ENCODE data around the gene ISYNA1.
A peak's percentile ranks its signal among the peaks of the same experiment; 100 is the strongest.

ISYNA1 gene

GRCh38 chr19:18457483-18458331 lies 19.8 kb upstream of the ISYNA1 start:
- H3K9me3 ChIP-seq: no peaks in the 10 kb centered on the region
- peaks cover 24% of the 10 kb centered on the region for H3K36me3 ChIP-seq (replicated peaks)
- no peaks in the 10 kb centered on the region for H3K4me1 ChIP-seq
- DNase-seq (ENCODE audit: low spot score in 2 of 2): no peak
- H3K27me3 ChIP-seq (ENCODE audit: low read depth): no peaks in the 10 kb centered on the region
- in situ Hi-C loops (cut with MboI; ENCODE audit: low sequenced_read_pairs): loop anchor here (10.0 kb wide), 2 partner anchors 397 to 527 kb away; no protein-coding TSS in a partner anchor
- H3K4me3 ChIP-seq: no peak overlapping the region

DNA sequence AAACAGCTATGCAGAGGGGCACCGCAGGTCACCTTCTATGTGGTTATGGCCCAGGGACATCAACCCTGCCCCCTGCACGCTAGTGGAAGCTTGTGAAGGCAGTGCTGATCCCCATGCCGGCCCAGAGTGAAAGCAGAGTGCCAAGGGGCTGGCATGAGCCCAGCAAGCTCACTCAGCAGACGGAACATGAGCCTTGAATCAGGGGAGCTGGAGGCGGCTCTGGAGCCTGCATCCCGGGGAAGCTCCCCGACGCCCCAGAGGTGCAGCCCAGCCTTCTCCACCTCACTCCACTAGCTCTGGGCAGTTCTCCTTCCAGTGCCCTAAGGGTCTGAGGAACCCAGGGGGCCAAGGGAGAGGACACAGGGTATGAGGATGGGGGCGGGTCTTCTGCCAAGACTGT lies 19.0 kb upstream of the ISYNA1 start:
- H3K4me3 ChIP-seq: no peak overlapping the region
- peaks cover 23% of the 10 kb centered on the region for H3K36me3 ChIP-seq (replicated peaks)
- no peaks in the 10 kb centered on the region for H3K4me1 ChIP-seq
- H3K9me3 ChIP-seq: no peaks in the 10 kb centered on the region
- DNase-seq (ENCODE audit: low spot score in 2 of 2): no peak
- in situ Hi-C loops (cut with MboI; ENCODE audit: low sequenced_read_pairs): loop anchor here (10.0 kb wide), 2 partner anchors 398 to 528 kb away; no protein-coding TSS in a partner anchor
- H3K27me3 ChIP-seq (ENCODE audit: low read depth): no peaks in the 10 kb centered on the region

DNA sequence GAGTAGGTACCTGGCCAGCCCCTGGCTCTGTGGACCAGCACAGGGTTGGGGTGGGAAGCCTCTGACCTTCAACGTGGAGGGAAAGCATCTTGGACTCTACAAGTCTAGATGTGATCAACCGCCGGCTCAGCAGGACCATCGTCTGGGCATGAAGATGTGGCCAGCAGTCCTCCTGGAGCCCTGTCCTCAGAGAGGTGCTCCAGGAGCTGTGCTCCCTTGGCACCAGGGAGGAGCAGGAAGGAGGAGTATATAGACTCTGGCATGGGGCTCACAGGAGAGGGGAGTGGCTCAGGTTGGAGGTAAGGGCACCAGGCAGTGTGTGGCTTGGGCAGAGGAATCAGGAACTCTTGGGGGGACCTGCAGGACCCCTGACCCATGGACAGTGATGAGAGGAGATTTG lies 18.3 kb upstream of the ISYNA1 start:
- peaks cover 18% of the 10 kb centered on the region for H3K36me3 ChIP-seq (replicated peaks)
- in situ Hi-C loops (cut with MboI; ENCODE audit: low sequenced_read_pairs): loop anchor here (10.0 kb wide), 2 partner anchors 399 to 529 kb away; no protein-coding TSS in a partner anchor
- H3K27me3 ChIP-seq (ENCODE audit: low read depth): no peaks in the 10 kb centered on the region
- H3K4me1 ChIP-seq: no peaks in the 10 kb centered on the region
- DNase-seq (ENCODE audit: low spot score in 2 of 2): no peak
- H3K4me3 ChIP-seq: no peak overlapping the region
- H3K9me3 ChIP-seq: no peaks in the 10 kb centered on the region

- H3K36me3 ChIP-seq (replicated peaks): peaks cover 24% of the 10 kb centered on the region
Observed at GRCh38 chr19:18453269-18454024, 15.5 kb upstream of the ISYNA1 start.

GRCh38 chr19:18452386-18452785 lies 14.5 kb upstream of the ISYNA1 start:
- Histone ChIP-seq H3K4me1 (no peaks in the 10 kb centered on the region), H3K27me3 (ENCODE audit: low read depth) (no peaks in the 10 kb centered on the region), H3K36me3 (replicated peaks) (peaks cover 28% of the 10 kb centered on the region), H3K9me3 (no peaks in the 10 kb centered on the region), H3K4me3 (no peak overlapping the region)
- in situ Hi-C loops (cut with MboI; ENCODE audit: low sequenced_read_pairs): loop anchor here (10.0 kb wide), 2 partner anchors 402 to 532 kb away; no protein-coding TSS in a partner anchor
- no peak for DNase-seq (ENCODE audit: low spot score in 2 of 2)

More at GRCh38 chr19:18453269-18454024, 15.5 kb upstream of the ISYNA1 start:
- H3K4me1 ChIP-seq: no peaks in the 10 kb centered on the region
- DNase-seq (ENCODE audit: low spot score in 2 of 2): no peak
- no peaks in the 10 kb centered on the region for H3K27me3 ChIP-seq (ENCODE audit: low read depth)
- in situ Hi-C loops (cut with MboI; ENCODE audit: low sequenced_read_pairs): loop anchor here (10.0 kb wide), 2 partner anchors 401 to 531 kb away; no protein-coding TSS in a partner anchor
- no peaks in the 10 kb centered on the region for H3K9me3 ChIP-seq
- H3K4me3 ChIP-seq: no peak overlapping the region

DNA sequence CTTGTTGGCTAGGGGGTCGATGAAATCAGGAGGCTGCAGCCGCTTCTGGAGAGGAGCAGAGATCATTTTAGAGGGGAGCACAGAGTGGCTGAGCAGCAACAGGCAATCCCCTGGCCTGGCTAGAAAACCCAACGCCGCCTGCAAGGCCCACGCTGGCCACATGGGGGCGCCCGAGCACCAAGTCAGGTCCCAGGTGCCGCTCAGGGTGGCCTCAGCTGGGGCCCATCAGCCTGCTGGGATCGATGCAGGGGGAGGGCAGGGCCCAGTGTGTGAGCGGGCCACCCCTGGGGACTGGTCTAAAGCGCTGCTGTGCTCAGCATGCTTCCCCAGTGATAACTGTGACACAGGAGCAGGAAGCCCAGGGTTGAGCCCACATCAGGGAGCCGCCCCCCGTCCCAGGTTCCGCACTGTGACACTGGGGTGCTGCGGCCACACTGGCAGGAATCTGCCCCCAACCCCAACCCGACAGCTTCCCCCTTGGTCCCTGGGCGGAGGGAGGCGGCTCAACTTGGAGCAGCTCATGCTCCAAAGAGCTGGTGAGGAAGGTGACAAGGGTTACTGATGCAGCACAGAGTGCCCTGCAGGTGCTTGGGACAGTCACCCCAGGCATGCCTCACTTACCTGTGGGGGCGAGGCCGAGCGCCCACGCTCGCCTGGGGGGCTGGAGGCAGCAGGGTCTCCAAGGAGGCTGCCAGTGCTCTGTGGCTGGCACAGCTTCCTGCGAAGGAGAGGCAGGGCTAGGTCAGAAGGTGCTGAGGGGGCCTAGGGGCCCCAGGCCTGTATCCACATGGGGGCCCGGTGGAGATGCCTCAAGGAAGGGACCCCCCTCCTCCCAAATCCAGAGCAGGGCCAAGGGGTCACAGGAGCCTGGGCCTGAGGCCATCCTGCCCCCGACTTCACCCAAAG lies 13.3 kb upstream of the ISYNA1 start:
- in situ Hi-C loops (cut with MboI; ENCODE audit: low sequenced_read_pairs): loop anchor here (10.0 kb wide), 2 partner anchors 404 to 534 kb away; no protein-coding TSS in a partner anchor
- no peak overlapping the region for H3K4me3 ChIP-seq
- H3K27me3 ChIP-seq (ENCODE audit: low read depth): no peaks in the 10 kb centered on the region
- H3K4me1 ChIP-seq: no peaks in the 10 kb centered on the region
- H3K9me3 ChIP-seq: no peaks in the 10 kb centered on the region
- H3K36me3 ChIP-seq (replicated peaks): peaks cover 29% of the 10 kb centered on the region
- peak; percentile 50 to 93 for DNase-seq (ENCODE audit: low spot score in 2 of 2)

DNA sequence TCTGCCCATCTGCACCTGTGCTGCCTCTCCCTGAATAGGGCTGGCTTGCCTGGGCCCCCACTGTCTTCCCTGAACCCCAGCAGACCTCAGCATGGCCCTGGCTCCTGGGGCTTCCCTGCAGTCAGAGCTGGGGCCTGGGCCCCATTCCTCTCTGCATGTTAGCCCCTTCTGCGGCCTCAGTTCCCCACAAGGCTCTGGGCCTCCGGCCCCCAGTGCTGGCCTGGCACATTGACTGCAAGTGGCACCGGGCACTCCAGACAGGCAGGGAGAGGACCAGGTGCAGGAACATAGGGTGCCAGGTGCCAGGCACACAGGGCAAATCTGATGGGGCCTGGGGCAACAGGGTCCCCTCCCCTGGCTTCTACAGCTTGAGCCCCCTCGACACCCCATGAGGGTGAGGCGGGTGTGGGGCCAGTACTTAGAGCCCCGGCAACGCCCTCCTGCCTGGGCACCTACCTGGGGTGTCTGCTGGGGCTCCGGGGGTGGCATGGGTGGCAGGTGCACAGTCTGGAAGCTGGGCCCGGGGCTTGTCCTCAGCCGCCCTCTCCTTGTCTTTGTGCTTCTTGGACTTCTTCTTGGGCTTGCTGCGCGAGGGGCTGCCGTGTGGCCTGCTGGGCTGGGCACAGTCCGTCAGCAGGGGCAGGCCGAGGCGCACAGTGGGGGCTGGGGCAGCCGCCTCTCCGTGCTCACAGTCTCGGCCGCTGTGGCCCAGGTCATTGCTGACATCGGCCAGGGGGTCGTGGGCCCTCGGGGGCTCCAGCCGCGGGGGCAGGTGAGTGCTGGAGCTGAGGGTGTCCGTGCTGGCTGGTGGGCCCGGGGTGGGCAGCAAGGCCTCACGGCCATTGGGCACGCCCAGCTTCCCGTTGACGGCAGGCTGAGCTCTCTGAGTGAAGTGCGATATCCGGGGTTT lies 12.3 kb upstream of the ISYNA1 start:
- no peaks in the 10 kb centered on the region for H3K27me3 ChIP-seq (ENCODE audit: low read depth)
- no peak for DNase-seq (ENCODE audit: low spot score in 2 of 2)
- in situ Hi-C loops (cut with MboI; ENCODE audit: low sequenced_read_pairs): loop anchor here (10.0 kb wide), 2 partner anchors 405 to 535 kb away; no protein-coding TSS in a partner anchor
- no peak overlapping the region for H3K4me3 ChIP-seq
- peaks cover 35% of the 10 kb centered on the region for H3K36me3 ChIP-seq (replicated peaks)
- H3K9me3 ChIP-seq: no peaks in the 10 kb centered on the region
- no peaks in the 10 kb centered on the region for H3K4me1 ChIP-seq

DNA sequence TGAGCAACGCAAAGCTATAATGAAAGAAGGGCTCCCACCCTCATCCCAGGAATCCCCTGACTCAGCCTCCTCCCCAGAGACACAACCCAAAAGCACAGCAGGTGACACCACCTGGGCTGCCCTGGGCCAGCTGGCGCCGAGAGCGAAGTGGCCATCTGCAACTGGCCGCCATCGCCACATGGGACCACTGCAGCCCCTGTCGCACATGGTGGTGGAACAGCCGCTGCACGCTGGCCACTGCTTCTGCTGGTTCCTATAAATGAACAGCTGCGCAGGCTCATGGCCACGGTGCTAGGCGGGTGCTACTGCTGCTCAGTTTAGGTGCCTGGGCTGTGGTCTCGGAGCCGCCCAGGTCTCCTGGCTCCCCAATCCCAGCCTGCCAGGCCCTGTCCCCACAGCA lies 11.6 kb upstream of the ISYNA1 start:
- H3K9me3 ChIP-seq: no peaks in the 10 kb centered on the region
- H3K36me3 ChIP-seq (replicated peaks): peaks cover 35% of the 10 kb centered on the region
- H3K4me3 ChIP-seq: no peak overlapping the region
- no peaks in the 10 kb centered on the region for H3K27me3 ChIP-seq (ENCODE audit: low read depth)
- in situ Hi-C loops (cut with MboI; ENCODE audit: low sequenced_read_pairs): no loop called here
- H3K4me1 ChIP-seq: no peaks in the 10 kb centered on the region
- no peak for DNase-seq (ENCODE audit: low spot score in 2 of 2)

GRCh38 chr19:18446811-18447359 lies 9.0 kb upstream of the ISYNA1 start:
- DNase-seq (ENCODE audit: low spot score in 2 of 2): no peak
- H3K36me3 ChIP-seq (replicated peaks): peaks cover 38% of the 10 kb centered on the region
- no peaks in the 10 kb centered on the region for H3K27me3 ChIP-seq (ENCODE audit: low read depth)
- H3K9me3 ChIP-seq: no peaks in the 10 kb centered on the region
- no peaks in the 10 kb centered on the region for H3K4me1 ChIP-seq
- in situ Hi-C loops (cut with MboI; ENCODE audit: low sequenced_read_pairs): no loop called here
- no peak overlapping the region for H3K4me3 ChIP-seq

- no peak overlapping the region for H3K4me3 ChIP-seq
- DNase-seq (ENCODE audit: low spot score in 2 of 2): no peak
- H3K9me3 ChIP-seq: no peaks in the 10 kb centered on the region
- in situ Hi-C loops (cut with MboI; ENCODE audit: low sequenced_read_pairs): no loop called here
- H3K36me3 ChIP-seq (replicated peaks): peaks cover 38% of the 10 kb centered on the region
- no peaks in the 10 kb centered on the region for H3K27me3 ChIP-seq (ENCODE audit: low read depth)
- H3K4me1 ChIP-seq: no peaks in the 10 kb centered on the region
Observed at GRCh38 chr19:18446145-18446810, 8.3 kb upstream of the ISYNA1 start.

GRCh38 chr19:18445262-18445948 lies 7.5 kb upstream of the ISYNA1 start:
- H3K9me3 ChIP-seq: no peaks in the 10 kb centered on the region
- no peaks in the 10 kb centered on the region for H3K27me3 ChIP-seq (ENCODE audit: low read depth)
- in situ Hi-C loops (cut with MboI; ENCODE audit: low sequenced_read_pairs): no loop called here
- no peaks in the 10 kb centered on the region for H3K4me1 ChIP-seq
- H3K36me3 ChIP-seq (replicated peaks): peaks cover 35% of the 10 kb centered on the region
- DNase-seq (ENCODE audit: low spot score in 2 of 2): no peak
- H3K4me3 ChIP-seq: no peak overlapping the region

Measured in HAP-1 (cell line).